Muscle layer of colon (tissue), 2 donors: ENCODE data around the gene VSTM4.

Experiments
- H3K27ac ChIP-seq: one replicate; pipeline ENCODE4 v1.7.0; 2013; ENCODE audit warnings: low read depth, mild to moderate bottlenecking, low read length, moderate library complexity
- H3K27me3 ChIP-seq, 2 donors: one replicate each; pipeline ENCODE4 v1.7.0; 2013; ENCODE audit warnings: low read length in 2 of 2, mild to moderate bottlenecking in 2 of 2; ENCODE audit not compliant: insufficient read depth in 2 of 2, control insufficient read depth in 1 of 2
- H3K36me3 ChIP-seq: one replicate; pipeline ENCODE4 v1.7.0; 2013; ENCODE audit warnings: mild to moderate bottlenecking, low read length; ENCODE audit not compliant: insufficient read depth
- H3K4me1 ChIP-seq: one replicate; pipeline ENCODE4 v1.7.0; 2013; ENCODE audit warnings: mild to moderate bottlenecking, low read length; ENCODE audit not compliant: insufficient read depth
- H3K4me3 ChIP-seq, 2 donors: one replicate each; pipeline ENCODE4 v1.7.0; 2013; ENCODE audit warnings: low read length in 2 of 2, low read depth in 1 of 2, mild to moderate bottlenecking in 1 of 2, moderate library complexity in 1 of 2
- H3K9ac ChIP-seq: one replicate; pipeline ENCODE4 v1.7.0; 2013; ENCODE audit warnings: low read length
- H3K9me3 ChIP-seq: one replicate; pipeline ENCODE4 v1.7.0; 2013; ENCODE audit warnings: mild to moderate bottlenecking, low read length
- donor health status: abdominal sarcoma.
- donor health status: Adenocarcinoma of cecum.

VSTM4 gene

DNA sequence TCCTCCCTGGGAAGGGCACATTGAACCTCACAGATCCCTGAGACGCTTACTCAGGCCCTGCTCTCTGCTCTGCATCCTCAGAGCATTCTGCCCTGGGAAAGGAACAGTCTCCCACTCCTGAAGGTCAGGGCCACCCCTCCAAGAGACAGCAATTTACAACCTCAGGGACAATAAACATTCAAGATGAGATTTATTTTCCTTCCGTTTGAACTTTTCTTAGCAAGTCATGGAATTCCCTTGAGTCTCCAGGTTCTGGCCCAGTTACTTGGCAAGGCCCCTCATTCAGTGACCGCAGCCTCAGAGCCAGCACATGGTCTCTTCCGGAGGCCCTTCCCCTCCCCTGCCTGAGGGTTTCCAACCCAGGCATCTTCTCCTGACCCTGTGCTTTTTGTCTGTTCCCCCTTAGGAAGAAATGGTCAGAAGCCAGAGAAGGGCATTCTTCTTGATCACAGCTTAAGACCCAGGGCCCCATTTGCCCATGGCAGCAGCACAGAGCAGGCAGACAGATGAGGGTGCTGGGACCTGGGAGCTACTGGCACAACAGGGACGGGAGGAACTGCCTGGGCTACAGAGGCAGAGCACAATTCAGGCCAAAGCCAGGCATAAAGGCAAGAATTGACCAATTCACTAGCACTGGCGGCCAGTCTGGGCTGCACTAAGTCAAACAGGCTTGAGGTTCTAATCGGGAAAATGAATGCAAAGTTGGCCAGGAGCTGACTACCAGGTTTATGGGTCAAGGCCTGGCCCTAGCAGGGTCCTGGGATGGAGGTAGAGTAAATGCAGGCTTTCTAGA is 56.7 kb downstream of the VSTM4 start:
- no peak overlapping the region for H3K4me3 ChIP-seq
- peaks cover 7% of the 10 kb centered on the region for H3K4me1 ChIP-seq
- no peak overlapping the region for H3K27ac ChIP-seq
- H3K9me3 ChIP-seq = no peaks in the 10 kb centered on the region
- H3K36me3 ChIP-seq = peaks cover 5% of the 10 kb centered on the region
- no peak overlapping the region for H3K9ac ChIP-seq
- H3K27me3 ChIP-seq = no peaks in the 10 kb centered on the region

GRCh38 chr10:49057231-49057880 is 58.0 kb downstream of the VSTM4 start:
- Histone ChIP-seq H3K9me3 (no peaks in the 10 kb centered on the region), H3K36me3 (no peaks in the 10 kb centered on the region), H3K4me1 (peaks cover 12% of the 10 kb centered on the region), H3K9ac (no peak overlapping the region), H3K27me3 (no peaks in the 10 kb centered on the region), H3K27ac (no peak overlapping the region), H3K4me3 (no peak overlapping the region)

GRCh38 chr10:49056356-49056755 is 59.0 kb downstream of the VSTM4 start:
- H3K4me1 ChIP-seq = peaks cover 12% of the 10 kb centered on the region
- H3K27me3 ChIP-seq = no peaks in the 10 kb centered on the region
- no peaks in the 10 kb centered on the region for H3K9me3 ChIP-seq
- no peaks in the 10 kb centered on the region for H3K36me3 ChIP-seq
- no peak overlapping the region for H3K4me3 ChIP-seq
- H3K9ac ChIP-seq = no peak overlapping the region
- no peak overlapping the region for H3K27ac ChIP-seq

GRCh38 chr10:49055221-49055849 is 60.0 kb downstream of the VSTM4 start:
- Histone ChIP-seq H3K4me3 (no peak overlapping the region), H3K36me3 (no peaks in the 10 kb centered on the region), H3K9ac (no peak overlapping the region), H3K4me1 (peaks cover 12% of the 10 kb centered on the region), H3K27ac (no peak overlapping the region), H3K9me3 (no peaks in the 10 kb centered on the region), H3K27me3 (no peaks in the 10 kb centered on the region)

GRCh38 chr10:49054753-49055152 is 60.6 kb downstream of the VSTM4 start:
- Histone ChIP-seq H3K27ac (no peak overlapping the region), H3K9me3 (no peaks in the 10 kb centered on the region), H3K4me3 (no peak overlapping the region), H3K4me1 (peaks cover 12% of the 10 kb centered on the region), H3K27me3 (no peaks in the 10 kb centered on the region), H3K36me3 (no peaks in the 10 kb centered on the region), H3K9ac (no peak overlapping the region)

GRCh38 chr10:49053998-49054692 is 61.2 kb downstream of the VSTM4 start:
- Histone ChIP-seq H3K4me3 (no peak overlapping the region), H3K9me3 (no peaks in the 10 kb centered on the region), H3K27me3 (no peaks in the 10 kb centered on the region), H3K9ac (no peak overlapping the region), H3K36me3 (no peaks in the 10 kb centered on the region), H3K27ac (no peak overlapping the region), H3K4me1 (peaks cover 12% of the 10 kb centered on the region)

DNA sequence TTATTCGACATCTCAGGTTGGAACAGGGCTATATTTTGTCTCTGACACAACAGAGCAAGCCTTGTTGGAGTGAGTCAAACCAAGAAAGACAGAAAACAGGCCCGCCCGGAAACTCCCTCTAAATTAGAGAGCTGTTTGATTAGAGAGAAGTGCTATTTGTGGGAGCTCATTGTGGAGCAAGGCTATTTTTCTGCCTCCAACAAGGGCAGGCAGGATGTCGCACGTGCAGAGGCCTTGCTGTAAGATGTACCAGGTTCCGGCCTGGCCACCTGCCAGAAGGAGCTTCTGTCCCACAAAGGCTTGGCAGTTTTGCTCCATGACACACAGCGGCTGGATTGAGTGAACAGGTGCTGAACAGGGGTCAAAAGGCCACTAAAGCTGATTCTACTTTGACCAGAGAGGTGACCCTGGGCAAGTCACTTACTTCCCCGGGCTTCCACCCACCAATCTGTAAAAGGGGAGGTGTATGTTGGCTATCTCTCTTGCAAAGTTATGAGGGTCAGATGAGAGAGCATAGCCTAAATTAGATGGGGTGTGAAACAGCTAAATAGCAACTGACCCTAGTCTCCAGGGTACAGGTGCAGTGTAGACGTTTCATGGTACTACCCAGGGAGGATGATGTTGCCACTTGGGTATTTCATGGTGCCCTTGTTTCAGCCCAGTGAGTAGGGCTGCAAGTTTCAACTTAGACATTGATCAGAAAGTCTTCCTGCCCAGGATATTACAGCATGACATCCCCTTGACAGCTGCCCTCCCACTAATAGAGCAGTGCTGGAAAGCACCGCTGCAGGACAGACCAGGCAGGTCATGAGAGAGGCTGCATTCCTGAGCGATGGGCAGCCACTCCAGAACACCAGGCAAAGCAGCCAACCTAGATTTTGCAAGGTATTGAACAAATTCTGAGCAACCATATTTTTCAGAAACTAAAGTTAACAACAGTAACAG is 62.0 kb downstream of the VSTM4 start:
- Histone ChIP-seq H3K4me1 (peaks cover 12% of the 10 kb centered on the region), H3K4me3 (no peak overlapping the region), H3K27ac (no peak overlapping the region), H3K9me3 (no peaks in the 10 kb centered on the region), H3K9ac (no peak overlapping the region), H3K27me3 (no peaks in the 10 kb centered on the region), H3K36me3 (no peaks in the 10 kb centered on the region)

DNA sequence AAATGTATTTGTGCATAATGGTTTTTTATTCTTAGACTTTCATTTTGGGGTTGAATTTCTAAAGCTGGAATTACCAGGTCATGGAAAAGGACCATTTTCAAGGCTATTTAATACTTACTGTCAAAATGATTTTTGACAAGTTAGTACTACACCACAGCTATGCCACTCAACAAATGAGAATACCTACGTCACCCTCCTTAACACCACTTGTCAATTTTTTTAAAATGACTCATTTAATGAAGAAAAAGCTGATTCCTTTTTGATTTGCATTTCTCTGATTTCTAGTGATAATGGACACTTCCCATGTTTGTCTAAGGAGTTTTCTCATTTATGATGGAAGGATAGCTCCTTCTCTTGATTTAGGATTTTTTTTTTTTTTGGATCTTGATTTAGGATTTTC is 63.3 kb downstream of the VSTM4 start:
- Histone ChIP-seq H3K9me3 (no peaks in the 10 kb centered on the region), H3K4me3 (no peak overlapping the region), H3K36me3 (no peaks in the 10 kb centered on the region), H3K27ac (no peak overlapping the region), H3K4me1 (peaks cover 5% of the 10 kb centered on the region), H3K27me3 (no peaks in the 10 kb centered on the region), H3K9ac (no peak overlapping the region)

- Histone ChIP-seq H3K9me3 (no peaks in the 10 kb centered on the region), H3K4me1 (peaks cover 5% of the 10 kb centered on the region), H3K9ac (no peak overlapping the region), H3K36me3 (no peaks in the 10 kb centered on the region), H3K27me3 (no peaks in the 10 kb centered on the region), H3K27ac (no peak overlapping the region), H3K4me3 (no peak overlapping the region)
These were observed 64.4 kb downstream of the VSTM4 start for GRCh38 chr10:49050906-49051305.

- Histone ChIP-seq H3K4me3 (no peak overlapping the region), H3K36me3 (no peaks in the 10 kb centered on the region), H3K9me3 (no peaks in the 10 kb centered on the region), H3K27me3 (no peaks in the 10 kb centered on the region), H3K4me1 (peaks cover 5% of the 10 kb centered on the region), H3K9ac (no peak overlapping the region), H3K27ac (no peak overlapping the region)
These were observed 65.0 kb downstream of the VSTM4 start for GRCh38 chr10:49050366-49050765.
